Measurements from ENCODE around the gene KTN1.

The KTN1 gene

GRCh38 chr14:55579724-55580469, at the start of gene KTN1:
KTN1 (plus strand) TSS chr14:55580207; CDS start chr14:55612049, 31,842 bp downstream.
- ATAC-seq: peak; percentile 91 to 92

GRCh38 chr14:55530464-55530863, 49.5 kb upstream of the KTN1 start:
- ATAC-seq: no peak

GRCh38 chr14:55532645-55533344, 47.2 kb upstream of the KTN1 start:
- ATAC-seq: no peak

- ATAC-seq: no peak
These were observed 46.0 kb upstream of the KTN1 start for GRCh38 chr14:55533960-55534359.

- ATAC-seq: no peak
These were observed 44.3 kb upstream of the KTN1 start for GRCh38 chr14:55535516-55536203.

- ATAC-seq: no peak
These were observed 43.8 kb upstream of the KTN1 start for GRCh38 chr14:55536204-55536708.

GRCh38 chr14:55537782-55538181, 42.2 kb upstream of the KTN1 start:
- no peak for ATAC-seq

GRCh38 chr14:55539975-55540374, 40.0 kb upstream of the KTN1 start:
- ATAC-seq: no peak

- peak; percentile 41 to 55 for ATAC-seq
These were observed 38.9 kb upstream of the KTN1 start for GRCh38 chr14:55540847-55541773.

- no peak for ATAC-seq
These were observed 34.2 kb upstream of the KTN1 start for GRCh38 chr14:55545779-55546178.

GRCh38 chr14:55546212-55546874, 33.7 kb upstream of the KTN1 start:
- no peak for ATAC-seq

- no peak for ATAC-seq
These were observed 32.2 kb upstream of the KTN1 start for GRCh38 chr14:55547650-55548315.

GRCh38 chr14:55553791-55554190, 26.2 kb upstream of the KTN1 start:
- no peak for ATAC-seq

GRCh38 chr14:55556929-55557623, 22.9 kb upstream of the KTN1 start:
- no peak for ATAC-seq

GRCh38 chr14:55562135-55562534, 17.9 kb upstream of the KTN1 start:
- no peak for ATAC-seq

GRCh38 chr14:55568618-55569017, 11.4 kb upstream of the KTN1 start:
- ATAC-seq: no peak

- no peak for ATAC-seq
These were observed 8.7 kb upstream of the KTN1 start for GRCh38 chr14:55571125-55571889.

GRCh38 chr14:55572578-55572977, 7.4 kb upstream of the KTN1 start:
- no peak for ATAC-seq

- no peak for ATAC-seq
These were observed 5.0 kb upstream of the KTN1 start for GRCh38 chr14:55574988-55575387.

GRCh38 chr14:55577229-55577628, 2.8 kb upstream of the KTN1 start:
- no peak for ATAC-seq
